ENCODE results near the gene PTBP1.
A peak's percentile ranks its signal among the peaks of the same experiment; 100 is the strongest.

PTBP1 gene

DNA sequence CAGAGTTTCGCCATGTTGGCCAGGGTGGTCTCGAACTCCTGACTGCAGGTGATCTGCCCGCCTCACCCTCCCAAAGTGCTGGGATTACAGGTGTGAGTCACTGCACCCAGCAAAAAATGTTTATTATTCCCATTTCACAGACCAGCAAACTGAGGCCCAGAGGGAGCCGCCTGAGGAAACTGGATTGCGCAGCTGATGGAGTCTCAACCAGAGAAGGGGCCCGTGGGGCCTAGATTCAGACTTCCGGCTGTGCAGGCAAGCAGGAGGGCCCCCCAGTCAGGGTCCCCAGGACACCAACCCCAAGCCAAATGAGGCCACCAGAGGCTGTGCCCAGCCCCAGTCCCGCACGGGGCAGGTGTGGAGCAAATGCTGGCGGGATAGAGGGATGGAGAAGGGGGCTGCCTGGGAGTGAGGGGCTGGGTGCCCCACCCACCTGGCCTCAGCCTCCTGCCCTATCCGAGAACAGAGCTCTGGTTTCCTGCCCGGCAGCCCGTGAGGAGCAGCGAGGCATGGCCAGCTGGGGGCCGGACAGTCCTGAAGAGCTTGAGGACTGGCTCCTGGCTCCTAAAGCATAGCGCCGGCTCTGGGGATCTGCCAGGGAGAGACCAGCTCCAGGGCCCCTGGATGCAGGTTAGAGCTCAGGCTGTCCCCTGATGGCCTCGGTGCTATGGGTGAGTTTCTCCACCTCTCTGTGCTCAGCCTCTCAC, 24.4 kb upstream of the PTBP1 start:
- DNase-seq (ENCODE audit: low read depth), result peak; percentile 10

DNA sequence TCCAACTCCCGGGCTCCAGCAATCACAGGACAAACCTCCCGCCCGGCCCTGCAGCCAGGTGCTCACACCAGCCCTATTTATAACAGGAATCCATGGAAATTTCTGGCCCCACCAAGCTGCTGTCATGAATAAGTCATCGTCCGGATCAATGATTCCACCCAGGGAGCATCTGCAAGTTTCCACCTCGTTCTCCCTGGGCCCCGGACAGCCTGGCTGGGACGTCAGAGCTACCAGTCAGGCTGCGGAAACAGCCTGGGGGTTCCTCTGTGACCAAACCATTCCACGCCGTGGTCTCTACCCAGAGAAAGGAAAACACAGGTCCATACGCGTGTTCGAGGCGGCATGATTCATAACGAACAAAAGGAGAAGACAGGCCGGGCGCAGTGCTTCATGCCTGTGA, 20.7 kb upstream of the PTBP1 start:
- no peak for DNase-seq (ENCODE audit: low read depth)

DNA sequence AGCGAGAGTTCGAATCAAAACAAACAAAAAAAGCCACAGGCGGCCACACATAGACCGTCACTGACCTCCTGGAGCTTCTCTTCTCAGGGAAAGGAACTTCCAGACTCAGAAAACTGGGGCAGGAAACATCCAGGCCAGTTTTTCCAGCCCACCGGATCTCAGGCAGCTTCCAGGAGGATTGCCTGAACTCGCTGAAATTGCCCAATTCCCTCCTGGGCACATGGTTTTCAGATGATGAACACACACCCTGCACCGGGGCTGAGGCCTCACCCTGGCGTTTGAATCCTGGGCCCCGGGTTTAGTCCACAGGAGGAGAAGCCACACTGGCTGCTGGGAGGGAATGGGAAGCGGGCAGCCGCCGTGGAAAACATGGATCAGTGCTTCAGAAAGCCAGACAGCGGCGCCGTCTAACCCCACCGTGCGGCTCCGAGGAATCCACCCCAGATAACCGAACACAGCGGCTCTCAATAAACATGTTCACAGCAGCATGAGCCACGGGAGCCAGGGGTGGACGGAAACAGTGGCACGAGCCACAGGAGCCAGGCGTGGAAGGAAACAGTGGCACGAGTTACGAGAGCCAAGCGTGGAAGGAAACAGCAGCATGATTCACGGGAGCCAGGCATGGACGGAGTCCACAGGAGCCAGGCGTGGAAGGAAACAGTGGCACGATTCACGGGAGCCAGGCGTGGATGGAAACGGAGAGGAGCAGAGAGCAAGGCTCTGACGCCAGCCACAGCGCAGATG, 18.2 kb upstream of the PTBP1 start:
- peak; percentile 99 for DNase-seq (ENCODE audit: low read depth)

DNA sequence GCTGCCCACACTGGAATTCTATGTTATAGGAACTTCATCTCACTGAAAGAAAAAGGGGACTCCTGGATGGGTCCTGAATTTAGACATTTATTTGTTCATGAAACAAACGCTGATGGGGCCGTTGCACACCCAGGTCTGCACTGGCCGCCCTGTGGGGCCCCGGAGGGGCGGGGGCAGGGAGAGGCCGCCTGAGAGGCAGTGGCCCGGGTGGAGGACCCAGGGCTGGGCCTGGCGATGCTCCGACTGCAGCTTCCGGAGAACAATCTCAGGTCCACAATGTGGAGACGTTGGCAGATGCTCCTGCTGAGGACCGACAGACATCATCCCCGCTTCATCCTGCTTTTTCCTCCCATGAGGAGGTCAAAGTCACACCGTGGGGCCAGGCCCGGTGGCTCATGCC, 16.3 kb upstream of the PTBP1 start:
- DNase-seq (ENCODE audit: low read depth), result no peak

DNA sequence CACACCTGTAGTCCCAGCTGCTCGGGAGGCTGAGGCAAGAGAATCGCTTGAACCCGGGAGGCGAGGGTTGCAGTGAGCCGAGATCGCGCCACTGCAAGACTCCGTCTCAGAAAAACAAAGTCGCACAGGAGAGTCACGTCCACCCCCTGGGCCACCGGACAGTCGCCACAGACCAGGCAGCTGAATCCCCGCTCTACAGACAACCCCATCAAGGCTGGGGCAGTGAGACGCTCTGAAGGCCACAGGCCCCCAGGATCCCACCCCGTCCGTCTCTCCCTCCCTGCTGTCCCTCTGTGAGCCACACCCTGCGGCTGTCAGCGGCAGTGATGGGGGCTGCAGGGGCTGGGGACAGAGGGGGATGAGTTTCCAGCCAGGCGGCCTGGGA, 15.5 kb upstream of the PTBP1 start:
- DNase-seq (ENCODE audit: low read depth), result no peak

DNA sequence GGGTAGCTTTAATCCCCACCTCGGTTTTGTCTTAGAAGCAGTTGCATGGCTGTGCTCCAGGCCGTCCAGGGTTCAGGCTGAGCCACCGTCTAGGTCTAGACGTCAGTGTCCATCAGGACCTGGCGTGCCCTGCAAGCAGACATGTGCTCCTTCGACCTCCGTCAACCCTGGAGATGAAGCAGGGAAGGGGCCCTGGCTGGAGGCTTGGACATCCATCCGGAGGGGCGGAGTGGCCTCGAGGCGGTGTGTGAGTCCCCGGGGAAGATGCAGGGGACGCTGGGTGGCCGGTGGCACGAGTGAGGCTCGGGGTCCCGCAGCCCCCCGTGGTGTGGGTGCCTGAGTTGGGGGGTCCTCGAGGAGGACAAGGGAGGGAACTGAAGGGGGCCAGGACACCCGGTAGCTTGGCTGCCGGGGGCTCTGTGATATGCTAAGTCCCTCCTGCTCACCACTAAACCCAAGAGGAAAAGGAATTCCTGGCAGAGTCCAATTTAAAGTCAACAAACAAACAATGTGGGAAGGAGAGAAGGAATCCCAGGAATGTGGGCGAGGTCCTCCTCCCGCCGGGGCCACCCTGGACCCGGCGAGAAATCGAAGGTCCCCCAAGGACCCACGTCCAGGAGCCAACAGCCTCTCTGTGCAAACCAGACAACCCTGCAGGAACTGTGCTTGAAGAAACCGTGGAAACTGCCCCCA, 14.9 kb upstream of the PTBP1 start:
- peak; percentile 64 for DNase-seq (ENCODE audit: low read depth)

DNA sequence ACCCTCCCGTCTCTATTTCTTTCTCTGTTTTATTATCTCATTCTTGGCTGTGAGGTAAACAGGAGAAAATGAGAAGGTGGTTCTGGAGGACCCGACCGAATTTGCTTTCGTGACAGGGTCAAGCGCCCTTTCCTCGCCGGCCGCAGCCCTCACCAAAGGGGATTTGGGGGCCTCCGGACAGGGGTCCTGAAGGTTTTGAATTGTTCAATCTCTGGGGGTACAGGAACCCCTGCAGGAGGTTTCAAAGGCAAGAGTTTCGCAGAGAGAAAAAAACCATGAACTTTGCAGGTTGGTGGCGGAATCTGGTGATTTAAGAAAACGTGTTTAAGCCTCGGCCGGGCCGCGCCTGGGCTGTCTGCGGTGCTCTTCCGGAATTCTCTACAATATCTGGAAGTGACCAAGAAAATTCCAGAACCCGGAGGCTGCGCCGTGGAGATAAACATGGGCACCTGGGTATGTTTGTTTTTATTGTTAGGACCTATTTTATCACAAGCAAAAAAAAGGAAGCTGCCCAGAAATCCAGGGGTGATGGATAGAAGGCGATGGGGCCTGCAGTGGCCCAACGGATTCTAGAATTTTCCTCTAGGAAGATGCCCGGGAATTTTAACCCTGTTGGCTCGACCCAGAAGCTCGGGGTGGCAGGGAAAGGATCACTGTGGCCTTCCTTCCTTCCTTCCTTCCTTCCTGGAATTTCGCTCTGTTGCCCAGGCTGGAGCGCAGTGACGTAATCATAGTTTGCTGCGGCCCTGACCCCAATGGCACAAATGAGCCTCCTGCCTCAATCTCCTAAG, 14.2 kb upstream of the PTBP1 start:
- DNase-seq (ENCODE audit: low read depth), result peak; percentile 62

GRCh38 chr19:784541-784940, 12.7 kb upstream of the PTBP1 start:
- no peak for DNase-seq (ENCODE audit: low read depth)

GRCh38 chr19:787536-787935, 9.7 kb upstream of the PTBP1 start:
- DNase-seq (ENCODE audit: low read depth), result no peak

DNA sequence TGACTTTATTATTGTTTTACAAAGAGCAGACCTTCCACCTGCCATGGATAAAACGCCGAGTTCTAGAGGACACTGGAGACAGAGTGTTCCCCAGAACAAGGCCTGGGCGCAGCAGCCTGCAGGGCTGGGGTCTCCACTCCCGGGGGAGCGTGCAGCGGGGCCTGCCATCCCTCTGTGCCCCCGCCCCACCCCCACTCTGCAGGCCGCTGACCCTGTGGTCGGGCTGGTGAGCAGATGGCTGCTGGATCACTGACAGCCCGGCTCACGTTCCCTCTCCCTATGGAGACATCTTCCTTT, 8.6 kb upstream of the PTBP1 start:
- no peak for DNase-seq (ENCODE audit: low read depth)

- DNase-seq (ENCODE audit: low read depth), result no peak
Measured at GRCh38 chr19:788983-789700, 8.1 kb upstream of the PTBP1 start.

- peak; percentile 51 for DNase-seq (ENCODE audit: low read depth)
Measured at GRCh38 chr19:789701-790060, 7.6 kb upstream of the PTBP1 start.

GRCh38 chr19:791007-791566, 6.2 kb upstream of the PTBP1 start:
- no peak for DNase-seq (ENCODE audit: low read depth)

DNA sequence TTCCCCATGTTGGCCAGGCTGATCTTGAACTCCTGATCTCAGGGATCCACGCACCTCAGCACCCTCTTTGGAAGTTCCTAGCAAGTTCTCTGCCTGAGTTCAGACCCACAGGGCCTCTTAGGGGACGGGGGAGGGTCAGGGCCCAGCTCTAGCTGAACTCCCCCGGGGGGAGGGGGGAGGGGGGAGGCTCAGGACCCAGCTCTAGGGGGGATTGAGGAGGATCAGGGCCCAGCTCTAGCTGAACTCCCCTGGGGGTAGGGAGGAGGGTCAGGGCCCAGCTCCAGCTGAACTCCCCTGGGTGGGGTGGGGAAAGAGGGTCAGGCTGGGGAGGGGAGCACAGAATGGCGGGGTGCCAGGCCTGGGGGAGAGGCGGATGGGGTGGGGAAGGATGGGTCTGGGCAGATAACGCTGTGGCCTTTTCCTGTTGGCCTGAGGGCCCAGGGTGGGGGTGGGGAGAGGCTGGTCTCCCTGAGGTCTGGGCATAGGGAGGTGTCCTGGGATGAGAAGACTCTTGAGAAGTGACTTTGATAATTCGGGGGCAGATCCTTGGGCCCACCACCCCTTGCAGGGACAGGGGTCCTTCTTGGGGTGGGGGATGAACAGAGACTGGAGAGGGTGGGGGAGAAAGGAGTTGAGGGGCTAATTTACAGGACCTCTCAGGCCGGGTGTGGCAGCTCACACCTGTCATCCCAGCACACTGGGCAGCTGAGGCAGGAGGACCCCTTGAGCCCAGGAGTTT, 5.5 kb upstream of the PTBP1 start:
- peak; percentile 46 for DNase-seq (ENCODE audit: low read depth)

DNA sequence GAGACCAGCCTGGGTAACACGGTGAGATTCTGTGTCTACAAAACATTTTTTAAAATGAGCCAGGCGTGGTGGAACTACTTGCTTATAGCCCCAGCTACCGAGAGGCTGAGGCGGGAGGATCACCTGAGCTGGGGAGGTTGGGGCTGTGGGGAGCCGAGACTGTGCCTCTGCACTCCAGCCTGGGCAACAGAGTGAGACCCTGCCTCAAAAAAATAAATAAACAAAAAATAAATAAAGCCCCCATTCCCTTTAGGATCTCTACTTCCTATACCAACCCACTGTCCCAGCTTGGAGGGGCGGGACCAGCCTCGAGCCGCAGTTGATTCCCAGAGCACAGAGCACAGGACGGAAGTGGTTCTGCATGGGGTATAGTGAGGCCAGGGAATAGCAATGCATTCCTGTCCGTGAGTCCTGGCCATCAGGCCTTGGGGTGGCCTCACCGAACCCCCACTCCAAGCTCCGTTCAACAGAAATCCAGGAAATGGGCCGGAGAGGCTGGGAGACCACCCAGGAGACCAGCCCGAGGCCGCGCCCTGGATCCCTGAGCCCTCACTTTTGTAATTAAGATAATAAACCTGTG, 4.9 kb upstream of the PTBP1 start:
- no peak for DNase-seq (ENCODE audit: low read depth)

- DNase-seq (ENCODE audit: low read depth), result no peak
Measured at GRCh38 chr19:793806-794205, 3.4 kb upstream of the PTBP1 start.

DNA sequence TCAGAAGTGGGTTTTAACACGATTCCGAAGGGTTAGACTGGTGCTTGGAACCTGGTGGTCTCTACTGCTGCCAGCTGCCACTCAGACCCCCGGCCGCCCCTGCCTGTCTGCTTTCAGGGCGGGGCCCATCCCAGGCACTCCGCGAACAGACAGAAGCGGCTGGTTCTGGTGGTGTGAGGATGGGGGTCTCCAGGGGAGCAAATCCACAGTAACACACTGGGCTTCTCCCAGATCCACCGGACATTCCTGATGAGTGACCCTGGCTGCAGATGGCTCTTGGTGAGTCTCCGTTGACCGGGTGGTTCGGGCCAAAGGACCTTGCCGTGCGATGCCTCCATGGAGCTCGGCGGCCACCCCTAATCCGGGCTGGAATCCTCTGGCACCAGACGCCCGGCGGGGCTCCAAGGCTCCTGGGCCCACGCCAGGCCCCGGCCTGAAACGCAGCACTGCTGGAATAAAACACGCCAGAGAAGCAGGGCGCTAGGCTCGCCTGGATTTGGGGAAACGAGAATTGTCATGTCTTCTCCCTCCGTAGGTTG, 2.1 kb upstream of the PTBP1 start:
- no peak for DNase-seq (ENCODE audit: low read depth)

DNA sequence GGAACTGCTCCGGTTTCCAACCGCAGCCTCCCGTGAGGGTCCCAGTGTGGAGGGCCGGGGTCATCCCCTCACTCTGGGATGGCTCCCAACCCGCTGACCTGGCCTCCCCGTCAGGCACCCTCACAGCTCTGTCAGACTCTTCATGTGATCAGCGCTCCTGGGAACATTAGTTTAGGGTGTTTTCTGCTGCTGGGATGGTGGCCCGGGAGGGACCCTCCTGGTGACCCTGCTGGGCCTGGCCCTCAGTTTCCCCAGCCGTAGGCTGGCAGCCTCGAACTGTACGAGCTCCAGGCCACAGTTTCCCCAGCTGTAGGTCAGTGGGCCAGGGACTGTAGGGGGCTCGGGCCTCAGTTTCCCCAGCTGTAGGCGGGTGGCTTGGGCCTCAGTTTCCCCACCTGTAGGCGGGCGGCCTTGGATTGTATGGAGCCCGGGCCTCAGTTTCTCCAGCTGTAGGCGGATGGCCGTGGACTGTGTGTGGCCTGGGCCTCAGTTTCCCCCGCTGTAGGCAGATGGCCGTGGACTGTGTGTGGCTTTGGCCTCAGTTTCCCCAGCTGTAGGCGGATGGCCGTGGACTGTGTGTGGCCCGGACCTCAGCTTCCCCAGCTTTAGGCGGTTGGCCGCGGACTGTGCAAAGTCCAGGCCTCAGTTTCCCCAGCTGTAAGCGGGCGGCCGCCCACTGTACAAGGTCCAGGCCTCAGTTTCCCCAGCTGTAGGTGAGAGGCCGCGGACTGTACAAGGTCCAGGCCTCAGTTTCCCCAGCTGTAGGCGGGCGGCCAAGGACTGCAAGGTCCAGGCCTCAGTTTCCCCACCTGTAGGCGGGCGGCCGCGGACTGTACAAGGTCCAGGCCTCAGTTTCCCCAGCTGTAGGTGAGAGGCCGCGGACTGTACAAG, 1.3 kb upstream of the PTBP1 start:
- no peak for DNase-seq (ENCODE audit: low read depth)
